ENCODE data around the gene IL32.

GRCh38 chr16:3058139-3059030 lies 7.1 kb upstream of the IL32 start:
- no peak for TF ChIP-seq EZH2 (optimal IDR thresholded peaks at IDR 0.05; ENCODE audit: low read depth, low read length)
- TF ChIP-seq CTCF (IDR thresholded peaks at IDR 0.05; ENCODE audit: low read length): no peak
